WERI-Rb-1 (cell line): ENCODE results near the gene OSBPL5.

ENCODE experiments used
- DNase-seq: peaks from one replicate; pipeline ENCODE4 v3.0.0-alpha.2; 2020
- H3K27ac ChIP-seq: fragments of 250-450 bp; sonication (Bioruptor Pico); 2 replicates; pipeline ENCODE4 v1.5.1; 2020; ENCODE audit warnings: mild to moderate bottlenecking, moderate library complexity
- H3K27me3 ChIP-seq: fragments of 250-450 bp; sonication (Bioruptor Pico); 2 replicates; pipeline ENCODE4 v1.5.1; 2021; ENCODE audit warnings: mild to moderate bottlenecking, low read depth, moderate library complexity; ENCODE audit not compliant: insufficient read depth, severe bottlenecking
- H3K36me3 ChIP-seq: fragments of 250-450 bp; sonication (Bioruptor Pico); 2 replicates; pipeline ENCODE4 v1.5.1; 2020; ENCODE audit warnings: mild to moderate bottlenecking, moderate library complexity
- H3K4me3 ChIP-seq: 2 replicates; pipeline ENCODE4 v1.5.1; 2011; ENCODE audit warnings: low read depth, mild to moderate bottlenecking, control low read depth, low read length
- H3K9me3 ChIP-seq: fragments of 250-450 bp; sonication (Bioruptor Pico); 2 replicates; pipeline ENCODE4 v1.5.1; 2021; ENCODE audit warnings: mild to moderate bottlenecking, moderate library complexity; ENCODE audit not compliant: severe bottlenecking
- TF ChIP-seq, protein P1 (sequence below): IDR thresholded peaks from 2 replicates; pipeline ENCODE4 v1.5.1; 2011; ENCODE audit warnings: low read depth, mild to moderate bottlenecking, control low read depth, inconsistent platforms, low read length

Gene OSBPL5

DNA sequence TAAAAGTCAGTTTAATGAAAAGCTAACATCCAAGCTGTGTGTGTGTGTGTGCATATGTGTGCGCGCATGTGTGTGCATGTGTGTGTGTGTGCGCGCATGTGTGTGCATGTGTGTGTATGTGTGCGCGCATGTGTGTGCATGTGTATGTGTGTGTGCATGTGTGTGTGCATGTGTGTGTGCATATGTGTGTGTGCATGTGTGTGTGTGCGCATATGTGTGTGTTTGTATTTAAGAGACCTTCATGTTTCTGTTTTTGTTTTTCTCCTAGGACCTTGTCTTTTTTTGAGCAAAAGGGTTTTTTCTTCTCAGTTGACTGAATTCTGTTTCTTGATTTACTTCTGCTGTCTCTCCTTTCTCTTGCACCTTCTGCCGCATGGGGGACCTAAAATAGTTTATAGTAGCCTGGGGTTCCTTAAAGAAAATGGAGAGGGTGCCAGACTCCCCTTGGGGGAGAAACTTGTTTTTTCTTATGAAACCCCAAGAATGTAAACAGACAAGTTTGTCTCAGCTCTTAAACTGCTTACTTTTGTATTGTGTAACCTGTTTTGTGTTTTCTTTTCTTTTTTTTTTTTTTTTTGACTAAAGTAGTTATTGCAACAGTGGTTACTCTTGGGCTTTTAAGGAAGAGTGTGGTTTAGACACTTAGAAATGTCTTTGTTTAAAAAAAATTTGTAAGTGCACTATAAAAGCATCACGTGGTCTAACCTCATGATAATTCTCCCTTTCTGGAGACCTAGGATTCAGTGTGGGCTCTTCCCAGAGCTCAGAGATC is 53.0 kb downstream of the OSBPL5 start:
- no peak overlapping the region for H3K27ac ChIP-seq
- H3K9me3 ChIP-seq: peaks cover 11% of the 10 kb centered on the region
- no peak overlapping the region for H3K4me3 ChIP-seq
- H3K36me3 ChIP-seq: 0 out of 2 replicates have a peak, but pooled peaks cover 3% of the 10 kb centered on the region
- DNase-seq: no peak
- TF ChIP-seq, protein P1, sequence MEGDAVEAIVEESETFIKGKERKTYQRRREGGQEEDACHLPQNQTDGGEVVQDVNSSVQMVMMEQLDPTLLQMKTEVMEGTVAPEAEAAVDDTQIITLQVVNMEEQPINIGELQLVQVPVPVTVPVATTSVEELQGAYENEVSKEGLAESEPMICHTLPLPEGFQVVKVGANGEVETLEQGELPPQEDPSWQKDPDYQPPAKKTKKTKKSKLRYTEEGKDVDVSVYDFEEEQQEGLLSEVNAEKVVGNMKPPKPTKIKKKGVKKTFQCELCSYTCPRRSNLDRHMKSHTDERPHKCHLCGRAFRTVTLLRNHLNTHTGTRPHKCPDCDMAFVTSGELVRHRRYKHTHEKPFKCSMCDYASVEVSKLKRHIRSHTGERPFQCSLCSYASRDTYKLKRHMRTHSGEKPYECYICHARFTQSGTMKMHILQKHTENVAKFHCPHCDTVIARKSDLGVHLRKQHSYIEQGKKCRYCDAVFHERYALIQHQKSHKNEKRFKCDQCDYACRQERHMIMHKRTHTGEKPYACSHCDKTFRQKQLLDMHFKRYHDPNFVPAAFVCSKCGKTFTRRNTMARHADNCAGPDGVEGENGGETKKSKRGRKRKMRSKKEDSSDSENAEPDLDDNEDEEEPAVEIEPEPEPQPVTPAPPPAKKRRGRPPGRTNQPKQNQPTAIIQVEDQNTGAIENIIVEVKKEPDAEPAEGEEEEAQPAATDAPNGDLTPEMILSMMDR: no peak
- H3K27me3 ChIP-seq: no peaks in the 10 kb centered on the region

DNA sequence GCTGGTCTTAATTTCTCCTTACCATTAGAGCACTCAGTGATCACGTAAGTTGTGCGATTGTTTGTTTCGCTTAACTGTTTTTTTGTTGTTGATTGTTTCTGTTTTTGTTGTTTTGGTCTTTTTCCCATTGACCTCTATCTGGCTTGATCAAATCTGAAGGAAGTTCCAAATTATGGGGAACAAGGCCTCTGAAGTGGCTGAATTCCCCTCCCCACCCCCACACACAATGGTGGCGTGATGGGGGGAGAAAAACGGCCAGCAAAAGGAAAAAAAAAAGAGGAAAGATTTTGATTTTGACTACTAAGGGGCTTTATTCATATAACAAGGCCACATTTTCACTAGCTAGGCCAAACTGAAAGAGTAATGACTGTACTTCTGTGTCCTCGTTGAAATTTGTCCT is 53.6 kb downstream of the OSBPL5 start:
- no peak for DNase-seq
- Histone ChIP-seq H3K27ac (no peak overlapping the region), H3K4me3 (no peak overlapping the region), H3K27me3 (no peaks in the 10 kb centered on the region), H3K9me3 (peaks cover 11% of the 10 kb centered on the region), H3K36me3 (0 out of 2 replicates have a peak, but pooled peaks cover 3% of the 10 kb centered on the region)
- TF ChIP-seq, protein P1: no peak

GRCh38 chr11:3109921-3110706 is 55.0 kb downstream of the OSBPL5 start:
- no peak overlapping the region for H3K4me3 ChIP-seq
- DNase-seq: peak; percentile 78
- H3K9me3 ChIP-seq: peaks cover 7% of the 10 kb centered on the region
- no peaks in the 10 kb centered on the region for H3K27me3 ChIP-seq
- H3K27ac ChIP-seq: no peak overlapping the region
- no peaks in the 10 kb centered on the region for H3K36me3 ChIP-seq
- TF ChIP-seq, protein P1: peak; percentile 89

- Histone ChIP-seq H3K27ac (no peak overlapping the region), H3K9me3 (peaks cover 2% of the 10 kb centered on the region), H3K36me3 (no peaks in the 10 kb centered on the region), H3K27me3 (no peaks in the 10 kb centered on the region), H3K4me3 (no peak overlapping the region)
- TF ChIP-seq, protein P1: no peak
- no peak for DNase-seq
Observed at GRCh38 chr11:3109434-3109833, 55.7 kb downstream of the OSBPL5 start.

DNA sequence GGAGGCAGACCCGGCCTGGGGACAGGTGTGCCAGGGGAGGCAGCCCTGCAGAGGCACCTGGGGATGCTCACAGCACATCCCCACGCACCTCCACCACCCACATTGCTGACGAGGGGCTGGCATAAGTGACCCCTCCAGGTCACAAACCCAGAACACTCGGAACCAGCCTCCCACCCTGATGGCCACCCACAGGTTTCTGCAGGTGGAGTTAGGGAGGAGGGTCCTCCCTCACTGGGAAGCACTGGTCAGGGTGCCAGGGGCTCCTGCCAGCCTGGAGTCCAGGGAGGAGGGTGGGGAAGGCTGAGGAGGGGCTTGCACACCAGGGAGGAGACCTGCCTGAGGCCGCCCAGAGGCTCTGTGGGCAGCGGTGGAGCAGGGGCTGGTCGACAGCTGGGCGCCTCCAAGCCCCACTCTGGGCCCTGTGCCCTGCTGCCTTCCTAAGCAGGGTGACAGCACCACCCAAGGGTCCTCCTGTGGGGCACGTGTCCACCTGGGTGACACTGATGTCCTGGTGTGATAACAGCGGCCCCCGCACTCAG is 56.9 kb downstream of the OSBPL5 start:
- H3K36me3 ChIP-seq: no peaks in the 10 kb centered on the region
- no peak overlapping the region for H3K4me3 ChIP-seq
- TF ChIP-seq, protein P1: no peak
- no peaks in the 10 kb centered on the region for H3K27me3 ChIP-seq
- no peaks in the 10 kb centered on the region for H3K9me3 ChIP-seq
- no peak overlapping the region for H3K27ac ChIP-seq
- DNase-seq: no peak
